GM12801 (cell line): ENCODE results near the gene GLIS2.

Experiments
- TF ChIP-seq, protein P1 (sequence below): IDR thresholded peaks from one replicate; pipeline ENCODE4 v1.5.1; 2011; ENCODE audit warnings: control low read depth; ENCODE audit not compliant: insufficient read length; ENCODE audit errors: extremely low read depth

The GLIS2 gene

DNA sequence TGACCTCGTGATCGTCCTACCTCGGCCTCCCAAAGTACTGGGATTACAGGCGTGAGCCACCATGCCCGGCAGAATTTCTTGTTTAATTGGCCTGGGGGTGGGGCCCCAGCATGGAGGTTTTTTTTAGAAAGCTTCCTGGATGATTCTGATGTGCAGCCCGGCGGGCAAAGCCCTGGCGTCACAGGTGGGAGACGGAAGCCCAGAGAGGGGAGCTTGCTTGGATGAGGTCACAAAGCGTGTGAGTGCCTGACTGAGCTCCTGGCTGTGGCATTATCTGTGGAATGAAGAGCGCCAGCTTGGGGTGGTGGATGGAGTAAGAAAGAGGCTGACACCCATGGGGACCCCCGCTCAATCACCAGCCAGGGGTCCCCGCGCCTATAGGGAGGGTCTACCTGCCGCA, 59.9 kb downstream of the GLIS2 start:
- TF ChIP-seq, protein P1, sequence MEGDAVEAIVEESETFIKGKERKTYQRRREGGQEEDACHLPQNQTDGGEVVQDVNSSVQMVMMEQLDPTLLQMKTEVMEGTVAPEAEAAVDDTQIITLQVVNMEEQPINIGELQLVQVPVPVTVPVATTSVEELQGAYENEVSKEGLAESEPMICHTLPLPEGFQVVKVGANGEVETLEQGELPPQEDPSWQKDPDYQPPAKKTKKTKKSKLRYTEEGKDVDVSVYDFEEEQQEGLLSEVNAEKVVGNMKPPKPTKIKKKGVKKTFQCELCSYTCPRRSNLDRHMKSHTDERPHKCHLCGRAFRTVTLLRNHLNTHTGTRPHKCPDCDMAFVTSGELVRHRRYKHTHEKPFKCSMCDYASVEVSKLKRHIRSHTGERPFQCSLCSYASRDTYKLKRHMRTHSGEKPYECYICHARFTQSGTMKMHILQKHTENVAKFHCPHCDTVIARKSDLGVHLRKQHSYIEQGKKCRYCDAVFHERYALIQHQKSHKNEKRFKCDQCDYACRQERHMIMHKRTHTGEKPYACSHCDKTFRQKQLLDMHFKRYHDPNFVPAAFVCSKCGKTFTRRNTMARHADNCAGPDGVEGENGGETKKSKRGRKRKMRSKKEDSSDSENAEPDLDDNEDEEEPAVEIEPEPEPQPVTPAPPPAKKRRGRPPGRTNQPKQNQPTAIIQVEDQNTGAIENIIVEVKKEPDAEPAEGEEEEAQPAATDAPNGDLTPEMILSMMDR: no peak

DNA sequence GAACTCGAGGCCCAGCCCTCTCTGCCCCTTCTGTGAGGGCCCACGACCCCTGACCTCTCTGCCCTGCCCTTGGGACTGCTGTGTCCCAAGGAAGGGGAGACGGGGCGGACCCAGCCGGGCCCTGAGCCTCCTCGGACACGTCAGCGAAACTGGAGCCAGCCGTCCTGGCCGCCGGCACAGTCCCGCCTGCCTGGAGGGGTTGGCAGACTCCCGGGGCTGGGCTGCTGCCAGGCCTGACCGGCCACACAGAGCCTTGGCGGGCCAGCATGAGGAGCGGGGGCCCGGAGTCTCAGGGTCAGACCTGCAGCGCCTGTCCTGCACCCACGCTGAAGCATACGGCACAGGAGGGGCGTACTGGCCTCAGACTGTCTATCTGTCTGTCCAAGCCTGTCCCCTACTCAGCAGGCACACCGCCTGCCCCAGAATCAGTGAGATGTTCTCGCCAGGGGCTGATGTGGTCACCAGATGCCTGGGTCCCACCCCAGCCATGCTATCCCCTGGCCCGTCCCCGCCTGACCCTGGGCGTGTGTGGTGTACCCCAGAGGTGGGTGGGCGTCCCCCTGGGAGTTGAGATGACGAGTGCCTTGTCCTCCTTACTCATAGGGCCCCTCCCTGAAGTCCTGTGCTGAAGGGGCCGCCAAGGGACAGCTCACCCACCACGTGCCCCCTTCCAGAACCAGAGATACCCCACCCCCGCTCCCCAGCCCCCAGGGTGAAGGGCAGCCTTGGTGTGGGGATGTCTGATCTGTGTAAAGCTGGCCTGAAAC, 60.4 kb downstream of the GLIS2 start:
- TF ChIP-seq, protein P1: no peak

DNA sequence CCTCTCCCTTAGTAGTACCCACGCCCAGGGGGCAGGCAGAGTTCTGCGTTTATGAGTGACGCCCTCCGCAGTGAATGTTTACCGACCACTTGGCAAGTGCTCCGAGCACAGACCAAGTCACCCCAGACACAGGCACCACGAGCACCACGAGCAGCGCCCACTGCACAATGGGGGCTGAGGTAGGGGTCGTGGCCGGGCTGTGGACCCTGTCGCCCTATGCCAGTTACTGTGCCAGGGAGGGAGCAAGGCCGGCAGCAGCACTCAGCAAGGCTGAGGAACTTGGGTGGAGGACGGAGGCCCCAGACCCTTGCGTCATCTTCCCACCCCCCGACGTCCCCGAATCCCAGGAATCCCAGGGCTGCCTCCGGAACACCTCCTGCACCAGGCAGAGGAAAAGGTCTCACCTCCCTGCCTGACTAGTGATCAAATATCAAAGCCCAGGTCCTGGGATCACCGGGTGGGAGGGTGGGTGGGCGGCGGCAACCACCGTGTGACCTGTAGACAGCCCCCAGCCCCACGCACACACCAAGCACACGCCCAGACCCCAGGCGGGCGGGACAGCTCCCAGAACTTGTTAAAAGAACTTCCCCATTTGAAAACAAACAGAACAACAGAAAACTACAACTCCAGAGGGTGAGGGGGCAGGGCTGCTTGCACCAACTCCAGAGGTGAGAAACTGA, 61.2 kb downstream of the GLIS2 start:
- TF ChIP-seq, protein P1: no peak

DNA sequence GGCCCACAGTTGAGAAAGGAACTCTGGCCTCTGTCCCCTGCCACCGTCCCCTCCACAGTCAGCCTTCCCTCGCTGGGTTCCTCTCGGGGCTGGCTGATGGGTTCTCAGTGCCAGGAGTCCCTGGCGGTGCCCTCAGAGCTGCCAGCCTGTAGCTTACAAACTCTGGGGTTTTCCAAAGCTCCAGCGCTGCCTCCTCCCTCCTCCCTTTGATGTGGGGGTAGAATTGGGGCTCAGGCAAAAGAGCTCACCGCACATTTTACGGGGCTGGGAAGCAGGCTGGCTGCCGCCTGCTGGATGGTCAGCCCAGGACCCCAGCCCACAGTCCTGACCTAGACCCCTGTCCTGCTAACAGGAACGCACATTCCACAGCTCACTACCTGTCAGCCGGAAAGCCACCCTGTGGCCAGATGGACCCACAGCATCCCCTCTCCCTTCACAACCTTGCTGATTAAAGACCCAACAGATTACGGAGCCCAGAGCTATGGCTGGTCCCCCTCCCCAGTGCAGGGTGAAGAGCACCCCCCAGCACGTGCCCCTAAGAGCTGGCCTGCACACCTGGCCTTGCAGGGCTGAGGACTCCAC, 61.8 kb downstream of the GLIS2 start:
- TF ChIP-seq, protein P1: no peak

DNA sequence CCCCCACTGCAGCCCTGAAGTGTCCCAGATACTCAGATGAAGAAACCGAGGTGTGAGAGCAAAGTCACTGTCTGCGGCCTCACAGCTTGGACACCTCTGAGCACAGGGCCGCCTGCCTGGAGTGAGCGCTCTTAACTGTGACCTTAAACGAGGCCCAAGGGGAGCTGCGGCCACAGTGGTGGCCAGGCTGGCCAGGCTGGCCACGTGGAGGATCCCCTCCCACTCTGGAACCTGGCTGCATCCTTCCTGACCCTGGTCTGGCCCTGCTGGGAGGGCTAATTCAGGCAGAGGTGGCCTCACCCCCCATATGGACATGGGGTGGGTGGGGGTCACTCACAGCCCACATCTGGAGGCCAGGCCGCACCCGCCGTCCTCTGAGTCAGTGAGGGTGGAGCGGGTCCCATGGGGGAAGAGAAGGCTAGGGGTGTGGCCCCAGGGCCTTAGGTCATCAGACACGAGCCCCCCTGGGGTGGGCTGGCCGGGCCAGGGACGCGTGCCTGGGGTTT, 62.3 kb downstream of the GLIS2 start:
- TF ChIP-seq, protein P1: no peak

DNA sequence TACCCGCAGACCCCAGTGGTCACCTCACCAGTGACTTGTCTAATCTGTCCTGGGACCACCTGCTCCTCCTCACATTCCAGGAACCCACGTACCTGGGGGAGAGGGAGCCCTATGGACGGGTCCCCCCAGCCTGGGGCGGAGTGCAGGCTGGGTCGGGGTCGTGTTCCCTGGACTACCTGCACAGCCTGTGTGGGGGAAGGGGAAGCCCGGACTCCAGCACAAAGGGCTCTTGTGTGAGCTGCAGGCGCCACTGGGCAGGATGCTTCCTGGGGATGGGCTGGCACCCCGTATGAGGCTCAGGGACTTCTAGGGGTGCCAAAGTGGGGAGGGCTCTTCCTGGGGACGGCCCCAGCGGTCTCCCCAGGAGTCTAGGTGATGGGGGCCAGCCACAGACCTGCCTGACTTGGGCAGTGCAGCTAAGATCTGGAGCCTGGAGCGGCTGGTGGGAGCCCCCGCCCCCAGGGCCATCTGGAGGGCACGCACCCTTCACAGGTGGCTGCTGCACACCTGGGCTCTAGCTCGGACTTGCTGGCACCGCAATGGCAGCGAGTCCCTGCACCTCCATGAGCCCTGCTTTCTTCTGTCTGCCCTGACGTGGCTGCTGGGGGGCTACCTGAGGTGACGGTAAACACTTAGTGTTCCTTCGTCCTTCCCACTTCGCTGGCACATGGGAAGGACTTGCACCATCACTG, 63.3 kb downstream of the GLIS2 start:
- TF ChIP-seq, protein P1: no peak
